GM21528 (cell line): ENCODE data around the gene KIF5B.
"Not testable (repeated sequence)": the region's sequence is repeated elsewhere in the genome, so short reads cannot be mapped to it uniquely, and the experiment has no call there.

ENCODE experiments used
- ATAC-seq: cut with Tn5 transposase; IDR thresholded peaks from one replicate; pipeline ENCODE4 v1.9.1; 2021; ENCODE audit warnings: mild to moderate bottlenecking, moderate library complexity; ENCODE audit not compliant: unreplicated experiment, low FRiP score

The KIF5B gene

DNA sequence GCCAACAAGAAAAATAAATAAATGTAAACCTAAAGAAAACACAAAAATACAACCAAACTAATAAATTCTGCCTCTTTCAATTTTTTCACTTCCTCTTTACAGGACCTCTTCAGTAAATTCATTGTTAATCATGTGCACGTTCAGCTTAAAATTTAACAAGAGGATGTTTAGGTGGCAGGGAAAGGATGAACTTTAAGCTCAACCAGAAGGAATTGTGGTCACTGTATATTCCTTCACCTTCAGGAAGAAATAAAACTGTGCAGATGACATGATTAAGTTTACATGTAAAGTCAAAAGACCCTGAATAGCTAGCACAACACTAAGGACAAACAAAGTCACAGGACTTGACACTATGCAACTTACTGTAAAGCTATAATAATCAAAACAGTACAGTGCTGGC lies 33.0 kb downstream of the KIF5B start:
- ATAC-seq = no peak

DNA sequence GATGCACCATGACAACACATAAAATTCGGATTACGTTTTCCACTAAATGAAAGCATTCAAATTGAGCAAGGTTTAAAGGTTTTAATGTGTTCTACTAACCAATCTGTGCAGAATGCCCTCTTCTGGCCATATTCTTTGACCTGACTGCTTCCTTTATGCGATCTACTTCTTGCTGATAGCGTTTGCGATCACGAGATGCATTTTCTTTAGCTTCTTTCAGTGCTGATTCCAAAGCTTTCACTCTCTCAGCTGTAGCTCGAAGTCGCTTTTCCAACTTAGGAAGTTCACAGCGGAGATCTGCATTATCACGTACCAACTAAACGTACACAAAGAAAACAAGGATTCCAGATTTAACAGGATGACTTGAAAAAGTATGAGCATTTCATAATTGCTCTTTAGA lies 39.2 kb downstream of the KIF5B start:
- ATAC-seq = no peak

DNA sequence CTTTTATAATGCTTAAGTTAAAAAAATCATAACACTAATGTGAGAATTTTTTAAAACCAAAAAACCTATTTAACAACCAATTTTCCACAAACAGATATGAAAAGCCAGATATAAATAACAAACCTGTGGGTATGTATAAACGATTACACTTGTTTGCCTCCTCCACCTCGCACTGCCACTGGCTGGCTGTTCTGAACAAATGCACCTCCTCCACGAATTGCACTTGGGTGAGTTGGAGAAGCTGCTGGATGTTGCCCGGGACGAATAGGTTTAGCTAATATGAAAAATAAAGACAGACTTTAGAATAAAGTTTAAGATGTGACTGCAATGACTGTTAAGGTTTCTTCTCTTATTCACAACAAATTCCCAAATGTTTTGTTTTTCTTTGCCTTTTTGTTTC lies 40.8 kb downstream of the KIF5B start:
- no peak for ATAC-seq

DNA sequence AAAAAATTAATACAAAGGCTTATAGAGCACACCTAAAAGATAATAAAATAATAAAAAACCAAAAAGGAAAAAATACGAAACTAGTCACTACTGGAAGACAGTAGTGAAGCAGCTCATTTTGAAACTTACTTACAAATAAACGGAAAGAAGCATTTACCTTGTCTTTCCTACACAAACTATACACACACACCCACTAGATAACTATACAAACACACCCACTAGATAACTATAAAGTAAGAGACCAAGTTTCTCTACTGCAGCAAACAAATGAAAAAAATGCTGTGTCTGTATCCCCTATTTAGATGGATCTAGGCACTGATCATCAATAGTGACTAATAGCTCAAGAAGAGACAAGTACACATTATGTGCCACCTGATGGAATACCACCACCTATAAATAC lies 49.2 kb downstream of the KIF5B start:
- ATAC-seq = no peak

DNA sequence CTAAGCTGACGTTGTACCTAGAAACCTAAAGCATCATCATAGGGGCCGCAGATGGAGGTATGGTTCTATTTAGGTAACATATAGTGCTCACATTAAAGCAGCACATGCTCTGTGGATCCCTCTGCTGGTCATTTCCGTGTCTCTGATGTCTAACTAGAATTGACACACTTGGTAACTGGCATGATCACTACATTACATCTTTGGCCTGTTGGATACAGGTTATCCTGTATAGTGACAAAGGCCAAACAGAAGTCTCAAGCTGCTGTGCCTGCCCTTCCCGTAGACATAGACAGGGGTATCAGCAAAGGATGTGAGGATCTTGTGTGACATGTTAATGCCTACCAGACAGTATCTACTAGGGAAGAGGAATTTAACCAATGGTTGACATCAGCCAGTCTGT lies 51.2 kb downstream of the KIF5B start:
- ATAC-seq = no peak

DNA sequence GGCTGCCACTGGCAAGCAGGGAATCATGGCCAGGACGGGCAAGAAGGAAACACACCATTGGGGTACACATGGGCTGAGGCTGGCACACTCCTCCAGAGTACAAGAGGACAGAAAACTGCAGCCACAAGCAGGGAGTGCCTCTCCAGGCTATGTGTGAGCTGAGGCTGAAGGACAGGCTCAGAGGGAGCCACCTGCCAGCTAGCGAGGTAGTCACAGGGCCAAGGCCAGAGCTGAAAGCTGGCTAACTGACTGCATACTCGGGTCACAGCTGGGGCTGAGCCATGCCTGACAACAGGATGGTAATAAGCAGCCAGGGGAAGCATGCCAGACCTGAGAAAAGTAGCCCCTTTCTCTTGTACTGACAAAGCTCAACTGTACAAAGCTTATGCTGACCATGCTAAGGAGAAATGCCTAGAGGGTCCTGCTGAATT lies 52.0 kb downstream of the KIF5B start:
- ATAC-seq = no peak

DNA sequence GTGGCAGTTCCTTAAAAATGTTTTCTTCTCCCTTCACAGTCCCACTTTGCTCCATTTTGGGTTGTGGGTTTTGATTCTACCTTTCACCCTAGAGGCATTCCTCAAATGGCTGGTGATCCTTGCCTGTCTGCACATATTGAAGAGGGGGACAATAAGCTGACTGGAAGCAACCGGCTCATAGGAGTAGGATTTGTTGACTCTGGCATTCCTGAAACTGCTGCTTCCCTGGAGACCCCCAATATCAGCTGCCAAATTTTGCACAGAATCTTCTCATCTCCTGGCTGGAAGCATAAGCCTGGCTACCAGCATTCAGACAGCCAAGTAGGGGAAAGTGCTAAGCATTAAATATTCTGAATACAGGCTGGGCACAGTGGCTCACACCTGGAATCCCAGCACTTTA lies 53.7 kb downstream of the KIF5B start:
- no peak for ATAC-seq

DNA sequence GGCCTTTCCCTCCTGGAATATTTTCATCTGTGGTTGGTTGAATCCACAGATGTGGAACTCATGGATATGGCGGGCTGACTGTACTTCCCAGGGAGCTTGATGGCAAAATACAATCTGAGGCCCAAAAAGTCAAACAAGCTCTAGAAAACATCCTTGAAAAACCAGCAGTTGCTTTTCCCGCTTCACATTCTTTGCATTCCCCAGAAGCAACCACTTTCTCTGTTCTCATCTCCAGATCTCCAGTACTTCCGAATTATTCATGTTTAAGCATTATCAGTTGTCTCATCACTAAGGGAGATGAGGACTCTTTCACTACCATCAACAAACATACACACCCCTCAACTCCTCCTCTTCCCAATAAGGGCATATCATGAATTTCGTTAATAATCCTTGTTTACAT lies 55.3 kb downstream of the KIF5B start:
- no peak for ATAC-seq

DNA sequence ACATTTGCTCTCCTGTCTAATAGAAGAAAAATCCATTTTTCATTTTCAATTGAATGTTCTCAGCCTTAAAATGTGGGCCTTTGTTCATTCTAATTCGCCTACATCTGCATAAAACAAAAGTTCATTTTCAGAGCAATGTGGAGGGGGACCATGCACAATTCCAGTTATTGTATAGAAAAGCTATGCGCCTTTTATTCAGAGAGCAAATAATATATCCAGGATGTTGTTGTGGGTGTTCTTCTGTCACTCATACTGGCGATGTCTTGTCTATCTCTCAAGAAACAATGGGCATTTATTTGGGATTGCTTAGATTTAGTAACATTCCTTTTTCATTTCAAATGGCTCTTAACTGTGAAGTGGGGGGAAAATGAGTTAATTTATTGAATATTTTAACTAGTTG lies 56.4 kb downstream of the KIF5B start:
- ATAC-seq = no peak

DNA sequence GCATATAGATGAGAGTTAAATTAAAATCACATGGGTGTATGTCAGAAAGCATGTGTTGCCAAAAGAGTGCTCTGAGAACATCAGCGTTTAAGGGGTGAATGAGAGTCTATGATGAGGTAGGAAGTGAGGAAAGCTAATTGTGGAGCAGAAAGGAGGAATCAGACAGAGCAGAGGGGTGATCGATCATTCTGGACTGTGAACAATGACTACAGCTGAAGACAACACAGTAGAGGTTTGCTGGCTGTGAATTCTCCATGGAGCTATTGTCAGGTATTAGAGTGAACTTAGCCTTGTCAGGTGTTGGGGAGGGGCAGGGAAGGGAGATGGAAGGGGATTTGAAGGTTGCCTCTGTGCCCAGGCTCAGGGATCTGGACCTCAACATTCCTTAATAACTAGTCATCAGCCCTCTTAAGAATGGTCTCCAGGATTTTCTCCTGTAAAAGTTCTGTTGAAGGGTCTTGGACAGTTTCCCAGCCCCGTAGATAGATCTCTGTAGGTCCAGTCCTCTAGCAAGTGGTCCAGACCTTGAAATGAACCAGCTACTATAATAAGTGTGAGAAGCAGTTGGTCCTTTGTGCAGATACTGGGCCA lies 57.1 kb downstream of the KIF5B start:
- ATAC-seq = no peak

DNA sequence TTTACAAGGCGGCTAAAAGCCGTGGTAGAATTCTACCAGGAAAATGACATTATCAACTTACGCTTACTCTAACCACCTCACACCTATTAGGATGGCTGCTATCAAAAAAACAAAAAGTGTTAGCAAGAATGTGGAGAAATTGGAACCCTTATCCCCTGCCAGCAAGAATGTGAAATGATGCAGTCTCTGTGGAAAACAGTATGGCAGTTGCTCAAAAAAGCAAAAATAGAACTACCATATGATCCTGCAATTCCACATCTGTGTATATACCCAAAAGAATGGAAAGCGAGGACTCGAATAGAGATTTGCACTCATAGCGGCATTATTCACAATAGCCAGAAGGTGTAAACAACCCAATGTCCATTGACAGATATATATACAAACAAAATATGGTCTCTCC lies 61.3 kb downstream of the KIF5B start:
- no peak for ATAC-seq

DNA sequence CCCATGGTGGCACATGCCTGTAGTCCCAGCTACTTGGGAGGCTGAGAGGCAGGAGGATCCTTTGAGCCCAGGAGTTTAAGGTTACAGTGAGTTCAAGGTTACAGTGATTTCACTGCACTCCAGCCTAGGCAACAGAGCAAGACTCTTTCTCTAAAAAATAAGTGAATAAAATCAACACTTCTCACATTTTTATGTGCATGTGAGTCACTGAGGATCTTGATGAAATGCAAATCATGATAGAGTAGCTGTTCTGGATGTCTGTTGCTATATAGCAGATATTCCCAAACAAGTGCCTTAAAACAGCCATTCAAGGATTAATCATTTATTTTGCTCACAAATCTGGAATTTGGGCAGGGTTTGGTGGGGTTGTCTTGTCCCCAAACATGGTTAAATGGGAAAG lies 65.3 kb downstream of the KIF5B start:
- no peak for ATAC-seq

DNA sequence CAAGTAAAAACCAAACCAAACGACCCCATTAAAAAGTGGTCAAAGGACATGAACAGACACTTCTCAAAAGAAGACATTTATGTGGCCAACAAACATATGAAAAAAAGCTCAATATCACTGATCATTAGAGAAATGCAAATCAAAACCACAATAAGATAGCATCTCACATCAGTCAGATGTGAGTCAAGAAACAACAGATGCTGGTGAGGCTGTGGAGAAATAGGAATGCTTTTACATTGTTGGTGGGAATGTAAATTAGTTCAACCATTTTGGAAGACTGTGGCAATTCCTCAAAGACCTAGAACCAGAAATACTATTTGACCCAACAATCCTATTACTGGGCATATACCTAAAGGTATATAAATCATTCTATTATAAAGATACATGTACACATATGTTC lies 68.4 kb downstream of the KIF5B start:
- ATAC-seq = not testable (repeated sequence)

DNA sequence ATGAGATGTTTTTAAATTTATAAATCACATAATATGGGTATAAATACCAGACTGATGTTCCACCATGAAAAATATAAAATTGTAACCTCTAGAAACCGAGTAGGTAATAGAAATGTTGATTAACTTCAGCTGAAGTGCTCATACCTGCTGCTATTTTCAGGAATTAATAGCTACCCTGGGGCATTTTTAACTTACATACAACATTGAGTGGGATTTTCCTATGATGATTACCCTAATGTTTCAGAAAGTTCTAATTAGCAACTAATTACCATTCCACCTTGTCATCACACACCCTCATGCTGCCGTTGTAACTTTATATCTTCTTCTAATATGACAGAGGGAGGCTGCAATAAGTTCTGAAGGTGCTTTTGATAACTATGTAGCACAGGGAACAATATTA lies 74.1 kb downstream of the KIF5B start:
- ATAC-seq = no peak

DNA sequence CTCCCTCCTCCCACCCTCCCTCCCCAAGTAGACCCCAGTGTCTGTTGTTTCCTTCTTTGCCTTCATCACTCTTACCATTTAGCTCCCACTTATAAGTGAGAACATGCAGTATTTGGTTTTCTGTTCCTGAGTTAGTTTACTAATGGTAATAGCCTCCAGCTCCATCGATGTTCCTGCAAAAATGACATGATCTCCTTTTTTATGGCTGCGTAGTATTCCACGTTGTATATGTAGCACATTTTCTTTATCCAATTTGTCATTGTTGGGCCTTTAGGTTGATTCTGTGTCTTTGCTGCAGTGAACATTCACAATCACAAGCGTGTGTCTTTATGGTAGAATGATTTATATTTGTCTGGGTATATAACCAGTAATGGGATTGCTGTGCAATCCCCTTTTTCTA lies 75.8 kb downstream of the KIF5B start:
- ATAC-seq = no peak

DNA sequence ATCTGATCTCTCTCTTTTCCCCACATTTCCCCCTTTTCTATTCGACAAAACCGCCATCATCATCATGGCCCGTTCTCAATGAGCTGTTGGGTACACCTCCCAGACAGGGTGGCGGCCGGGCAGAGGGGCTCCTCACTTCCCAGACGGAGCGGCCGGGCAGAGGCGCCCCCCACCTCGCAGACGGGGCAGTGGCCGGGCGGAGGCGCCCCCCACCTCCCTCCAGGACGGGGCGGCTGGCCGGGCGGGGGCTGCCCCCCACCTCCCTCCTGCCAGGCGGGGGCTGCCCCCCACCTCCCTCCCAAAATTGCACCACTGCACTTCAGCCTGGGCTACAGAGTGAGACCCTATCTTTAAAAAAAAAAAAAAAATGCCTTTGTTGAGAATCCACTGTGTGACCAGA lies 77.2 kb downstream of the KIF5B start:
- not testable (repeated sequence) for ATAC-seq

DNA sequence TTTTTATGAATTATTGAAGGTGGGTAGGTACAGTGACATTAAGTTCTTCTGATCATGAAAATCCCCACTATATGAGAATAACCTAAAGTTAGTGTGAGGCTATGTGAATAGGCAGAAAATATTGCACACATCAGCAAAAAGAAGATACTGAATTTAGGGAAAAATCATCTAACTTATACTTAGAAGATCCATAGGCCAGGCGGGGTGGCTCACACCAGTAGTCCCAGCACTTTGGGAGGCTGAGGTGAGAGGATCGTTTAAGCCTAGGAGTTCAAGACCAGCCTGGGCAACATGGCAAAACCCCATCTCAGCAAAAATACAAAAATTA lies 78.1 kb downstream of the KIF5B start:
- ATAC-seq = no peak

DNA sequence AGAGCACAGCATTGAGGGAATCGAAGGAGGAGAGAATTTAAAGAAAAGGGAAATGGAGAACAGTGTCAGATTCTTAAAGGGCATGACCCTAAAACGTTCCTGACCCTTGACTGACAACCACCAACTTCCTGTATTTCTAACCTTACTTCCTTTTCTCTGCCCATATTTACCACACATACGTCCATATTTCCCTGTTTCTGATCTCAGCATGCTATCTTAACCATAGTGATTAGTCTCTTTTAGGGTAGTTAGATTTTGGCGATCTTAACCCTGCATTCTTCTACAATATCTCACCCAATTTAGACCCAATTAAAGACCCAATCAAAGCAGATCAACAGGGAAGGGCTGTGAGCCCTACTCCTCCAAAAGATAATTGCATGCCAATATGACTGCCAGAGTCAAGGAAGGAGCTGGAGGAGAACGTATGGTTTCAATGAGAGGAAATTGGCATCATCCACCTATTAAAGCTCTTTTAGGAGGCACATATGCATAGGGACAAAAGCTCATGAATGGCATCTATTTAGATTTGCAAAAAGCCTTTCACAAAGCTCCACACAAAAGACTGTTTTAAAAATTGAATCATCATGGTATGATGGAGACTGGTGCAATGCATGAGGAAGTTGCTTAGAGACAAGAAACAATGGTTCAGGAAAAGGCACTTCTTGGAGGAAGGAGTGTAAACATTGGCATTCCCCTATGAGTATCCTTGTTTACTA lies 78.6 kb downstream of the KIF5B start:
- ATAC-seq = no peak

DNA sequence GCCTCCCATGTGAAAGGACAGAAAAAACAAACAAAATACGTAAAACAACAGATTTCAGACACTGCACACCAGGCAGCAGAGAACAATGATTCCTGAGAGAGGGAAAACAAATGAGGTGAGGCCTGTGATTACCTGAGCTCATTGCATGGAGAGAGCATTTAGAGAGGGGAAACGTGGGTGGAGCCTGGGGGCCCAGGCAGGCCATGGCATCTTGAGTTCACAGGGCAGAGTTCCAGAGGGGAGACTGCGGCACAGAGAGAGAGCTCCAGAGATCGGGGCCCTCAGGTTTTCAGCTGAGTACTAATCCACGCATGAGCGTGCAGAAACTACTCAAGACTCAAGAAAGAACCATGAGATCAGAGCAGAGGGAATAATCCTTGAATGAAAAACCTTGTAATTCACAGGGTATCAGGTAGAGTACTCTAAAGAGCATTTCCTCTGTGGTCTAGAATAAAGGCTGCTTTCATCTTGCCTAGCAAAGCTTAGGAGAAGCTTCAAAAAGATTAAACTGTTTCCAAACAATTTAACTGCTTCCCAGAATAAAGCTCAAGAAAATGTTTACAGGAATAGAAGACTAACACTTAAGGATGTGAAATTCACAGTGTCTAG lies 81.0 kb downstream of the KIF5B start:
- no peak for ATAC-seq

DNA sequence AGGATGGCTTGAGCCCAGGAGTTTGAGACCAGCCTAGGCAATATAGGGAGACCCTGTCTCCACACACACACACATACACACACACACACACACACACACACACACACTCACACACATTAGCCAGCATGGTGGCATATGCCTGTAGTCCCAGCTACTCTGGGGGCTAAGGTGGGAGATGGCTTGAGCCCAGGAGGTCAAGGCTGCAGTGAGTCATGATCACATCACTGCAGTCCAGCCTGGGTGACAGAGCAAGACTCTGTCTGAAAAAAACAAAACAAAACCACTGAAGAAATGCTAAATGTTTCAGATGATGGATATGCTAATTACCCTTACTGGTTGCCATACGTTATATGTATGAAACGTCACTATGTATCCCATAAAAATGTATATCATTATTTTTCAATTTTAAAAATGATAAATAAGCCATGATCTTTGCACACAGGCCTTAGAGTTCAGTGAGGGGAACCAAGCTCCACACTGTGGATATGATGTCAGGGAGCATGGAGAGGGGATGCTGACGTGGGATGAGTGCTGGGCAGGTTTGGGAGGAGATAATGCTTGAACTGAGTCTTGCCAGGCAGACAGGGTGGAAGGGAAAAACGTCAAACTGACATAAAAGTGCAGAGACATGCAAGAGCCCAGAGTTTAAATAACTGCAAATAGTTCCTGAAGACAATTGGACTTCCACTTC lies 81.6 kb downstream of the KIF5B start:
- ATAC-seq = no peak

DNA sequence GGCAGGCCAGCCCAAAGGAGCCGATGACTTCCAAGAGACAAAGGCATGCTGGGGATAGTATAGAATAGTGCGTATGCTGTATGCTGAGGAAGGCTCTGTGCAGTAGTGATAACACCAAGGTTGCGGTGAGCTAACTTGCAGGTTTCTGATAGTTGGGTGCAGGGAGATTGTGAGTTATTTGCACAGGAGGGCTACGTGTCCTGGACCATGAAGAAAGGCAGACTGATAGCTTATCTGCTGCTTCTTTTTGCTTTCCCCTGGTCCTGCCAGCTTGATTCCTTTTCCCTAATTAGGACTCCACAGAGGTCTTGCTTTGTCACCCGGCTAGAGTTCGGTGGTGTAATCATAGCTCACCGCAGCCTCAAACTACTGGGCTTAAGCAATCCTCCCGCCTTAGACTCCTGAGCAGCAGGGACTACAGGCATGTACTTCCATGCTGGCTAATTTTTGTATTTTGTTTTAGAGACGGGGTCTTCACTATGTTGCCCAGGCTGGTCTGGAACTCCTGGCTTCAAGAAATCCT lies 83.6 kb downstream of the KIF5B start:
- ATAC-seq = no peak
